ENCODE results near the gene PHACTR4.
"Not testable (repeated sequence)": the region's sequence is repeated elsewhere in the genome, so short reads cannot be mapped to it uniquely, and the experiment has no call there.

Gene PHACTR4

DNA sequence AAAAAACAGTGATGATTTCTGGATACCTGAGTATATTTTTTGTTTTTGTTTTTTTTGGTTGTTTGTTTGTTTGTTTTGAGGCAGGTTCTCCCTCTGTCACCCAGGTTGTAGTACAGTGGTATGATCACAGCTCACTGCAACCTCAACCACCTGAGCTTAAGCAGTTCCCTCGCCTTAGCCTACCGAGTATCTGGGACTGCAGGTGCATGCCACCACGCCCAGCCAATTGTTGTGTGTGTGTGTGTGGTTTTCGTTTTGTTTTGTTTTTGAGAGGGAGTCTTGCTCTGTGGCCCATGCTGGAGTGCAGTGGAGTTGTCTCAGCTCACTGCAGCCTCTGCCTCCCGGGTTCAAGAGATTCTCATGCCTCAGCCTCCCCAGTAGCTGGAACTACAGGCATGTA lies 81.0 kb downstream of the PHACTR4 start:
- in situ Hi-C loops (cut with HindIII; ENCODE audit: low pct_unique_long_range_greater_than_20kb, low sequenced_read_pairs): no loop called here
- TF ChIP-seq JUND (IDR thresholded peaks at IDR 0.05; ENCODE audit: low read depth): no peak
- DNase-seq (ENCODE audit: low read depth in 1 of 2, low spot score in 1 of 2): no peak

DNA sequence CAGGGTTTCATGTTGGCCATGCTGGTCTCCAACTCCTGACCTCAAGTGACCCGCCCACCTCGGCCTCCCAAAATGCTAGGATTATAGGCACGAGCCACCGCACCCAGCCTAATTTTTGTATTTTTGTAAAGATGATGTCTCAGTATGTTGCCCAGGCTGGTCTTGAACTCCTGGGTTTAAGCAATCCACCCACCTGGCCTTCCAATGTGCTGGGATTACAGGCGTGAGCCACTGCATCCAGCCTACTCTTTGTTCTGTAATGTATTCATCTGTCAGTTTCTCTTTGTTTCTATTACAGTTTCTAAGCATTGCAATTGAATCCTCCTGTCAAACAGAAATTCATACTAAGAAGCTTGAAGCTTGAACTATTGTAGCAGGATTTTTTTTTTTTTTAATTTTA lies 81.5 kb downstream of the PHACTR4 start:
- in situ Hi-C loops (cut with HindIII; ENCODE audit: low pct_unique_long_range_greater_than_20kb, low sequenced_read_pairs): no loop called here
- TF ChIP-seq JUND (IDR thresholded peaks at IDR 0.05; ENCODE audit: low read depth): no peak

DNA sequence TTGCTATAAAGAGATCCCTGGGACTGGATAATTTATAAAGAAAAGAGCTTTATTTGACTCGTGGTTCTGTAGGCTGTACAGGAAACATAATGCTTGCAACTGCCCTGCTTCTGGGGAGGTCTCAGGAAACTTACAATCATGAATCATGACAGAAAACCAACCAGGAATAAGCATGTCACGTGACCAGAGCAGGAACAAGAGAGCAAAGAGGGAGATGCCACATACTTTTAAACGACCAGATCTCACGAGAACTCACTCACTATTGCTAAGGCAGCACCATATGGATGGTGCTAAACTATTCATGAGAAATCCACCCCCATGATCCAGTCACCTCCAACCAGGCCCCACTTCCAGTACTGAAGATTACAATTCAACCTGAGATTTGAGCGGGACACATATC lies 86.5 kb downstream of the PHACTR4 start:
- in situ Hi-C loops (cut with HindIII; ENCODE audit: low pct_unique_long_range_greater_than_20kb, low sequenced_read_pairs): no loop called here
- no peak for TF ChIP-seq JUND (IDR thresholded peaks at IDR 0.05; ENCODE audit: low read depth)
- no peak for DNase-seq (ENCODE audit: low read depth in 1 of 2, low spot score in 1 of 2)

More for the DNA sequence above, 81.5 kb downstream of the PHACTR4 start:
- DNase-seq (ENCODE audit: low read depth in 1 of 2, low spot score in 1 of 2): no peak

DNA sequence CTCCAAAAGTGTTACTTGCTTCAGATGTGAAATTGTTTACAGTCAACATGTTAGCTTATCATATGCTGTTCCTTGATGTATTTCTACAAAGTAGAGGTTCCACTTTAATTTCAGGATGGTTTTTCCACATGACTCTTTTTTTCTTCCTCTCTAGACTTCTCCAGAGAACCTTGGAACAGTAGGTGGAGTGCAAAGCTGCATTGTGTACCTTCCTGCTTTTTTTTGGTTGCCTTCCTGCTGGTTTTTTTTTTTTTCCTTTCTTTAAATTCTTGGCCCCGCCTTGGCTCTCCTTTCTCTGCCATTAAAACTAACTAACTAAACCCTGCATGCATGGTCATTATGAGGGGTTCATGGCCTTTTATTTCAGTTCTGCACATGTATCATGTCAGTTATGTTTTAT lies 88.1 kb downstream of the PHACTR4 start:
- in situ Hi-C loops (cut with HindIII; ENCODE audit: low pct_unique_long_range_greater_than_20kb, low sequenced_read_pairs): no loop called here

DNA sequence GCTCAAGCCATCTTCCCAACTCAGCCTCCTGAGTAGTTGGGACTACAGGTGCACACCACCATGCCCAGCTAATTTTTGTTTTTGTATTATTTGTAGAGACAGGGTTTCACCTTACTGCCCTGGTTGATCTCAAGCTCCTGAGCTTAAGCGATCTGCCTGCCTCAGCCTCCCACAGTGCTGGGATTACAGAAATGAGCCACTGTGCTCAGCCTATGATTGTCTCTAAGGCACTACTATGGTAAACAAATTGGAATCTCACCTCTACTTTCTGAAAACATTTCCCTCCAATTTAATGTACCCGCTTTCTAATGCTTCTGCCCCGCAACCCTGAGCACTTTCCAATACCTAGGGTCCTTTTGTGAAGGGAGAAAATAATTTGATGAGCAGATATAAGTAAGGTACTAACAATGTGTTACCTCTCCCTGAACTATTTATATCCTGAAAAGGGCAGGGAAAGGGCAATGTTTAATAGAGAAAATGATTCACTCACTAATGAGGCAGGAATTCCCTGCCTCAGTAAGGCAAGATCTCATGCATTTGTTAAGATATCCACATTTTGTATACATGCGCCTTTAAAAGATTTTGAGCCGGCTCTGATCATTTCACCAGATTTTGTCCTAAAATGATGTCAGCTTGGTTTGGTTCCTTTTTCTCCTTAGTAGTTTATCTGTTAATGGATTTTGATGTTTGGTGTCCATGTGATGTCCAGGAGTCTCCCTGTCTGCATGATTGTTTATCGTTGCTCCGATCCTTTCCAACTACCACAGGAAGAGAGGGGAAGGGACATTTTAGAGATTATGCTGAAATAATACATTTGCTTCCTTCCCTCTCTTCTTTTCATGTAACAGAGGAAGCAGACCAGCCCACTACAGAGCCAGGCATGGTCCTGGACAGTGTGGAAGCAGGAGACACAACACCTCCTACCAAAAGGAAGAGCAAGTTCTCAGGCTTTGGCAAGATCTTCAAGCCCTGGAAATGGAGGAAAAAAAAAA lies 89.0 kb downstream of the PHACTR4 start:
- in situ Hi-C loops (cut with HindIII; ENCODE audit: low pct_unique_long_range_greater_than_20kb, low sequenced_read_pairs): no loop called here
- no peak for DNase-seq (ENCODE audit: low read depth in 1 of 2, low spot score in 1 of 2)
- TF ChIP-seq JUND (IDR thresholded peaks at IDR 0.05; ENCODE audit: low read depth): no peak

More for the DNA sequence above, 88.1 kb downstream of the PHACTR4 start:
- no peak for DNase-seq (ENCODE audit: low read depth in 1 of 2, low spot score in 1 of 2)
- no peak for TF ChIP-seq JUND (IDR thresholded peaks at IDR 0.05; ENCODE audit: low read depth)

DNA sequence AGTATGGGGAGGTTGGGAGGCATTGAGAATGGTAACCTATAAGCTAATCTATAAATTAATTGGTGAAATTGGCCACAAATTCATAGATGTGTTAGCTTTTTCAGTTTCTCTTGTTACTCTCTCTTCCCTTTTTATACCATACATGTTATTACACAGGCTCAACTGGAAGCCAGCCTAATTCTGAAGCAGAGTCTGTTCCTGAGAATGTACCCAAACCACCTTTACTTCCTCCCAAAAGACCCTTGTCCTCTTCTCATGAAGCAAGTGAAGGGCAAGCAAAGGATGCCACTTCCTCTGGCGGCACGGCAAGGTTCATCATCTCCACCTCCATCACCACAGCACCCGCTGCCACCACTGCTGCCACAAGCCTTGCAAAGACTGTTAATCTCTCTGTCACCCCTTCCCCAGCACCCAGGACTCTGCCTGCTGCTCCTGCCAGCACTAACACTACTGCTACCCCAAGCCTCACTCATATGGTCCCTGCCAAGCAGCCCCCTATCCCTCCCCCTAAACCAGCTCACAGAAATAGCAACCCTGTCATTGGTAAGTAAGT lies 96.8 kb downstream of the PHACTR4 start:
- in situ Hi-C loops (cut with HindIII; ENCODE audit: low pct_unique_long_range_greater_than_20kb, low sequenced_read_pairs): no loop called here
- TF ChIP-seq JUND (IDR thresholded peaks at IDR 0.05; ENCODE audit: low read depth): no peak
- DNase-seq (ENCODE audit: low read depth in 1 of 2, low spot score in 1 of 2): no peak

DNA sequence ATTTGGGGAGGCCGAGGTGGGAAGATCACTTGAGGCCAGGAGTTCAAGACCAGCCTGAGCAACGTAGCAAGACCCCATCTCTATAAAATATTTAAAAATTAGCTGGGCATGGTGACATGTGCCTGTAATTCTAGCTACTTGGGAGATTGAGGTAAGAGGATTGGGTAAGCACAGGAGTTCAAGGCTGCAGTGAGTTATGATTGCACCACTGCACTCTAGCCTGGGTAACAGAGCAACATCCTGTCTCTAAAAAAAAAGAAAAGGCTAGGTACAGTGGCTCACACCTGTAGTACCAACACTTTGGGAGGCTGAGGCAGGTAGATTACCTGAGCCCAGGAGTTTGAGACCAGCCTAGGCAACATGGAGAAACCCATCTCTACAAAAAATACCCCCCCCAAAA lies 100.6 kb downstream of the PHACTR4 start:
- DNase-seq (ENCODE audit: low read depth in 1 of 2, low spot score in 1 of 2): no peak
- in situ Hi-C loops (cut with HindIII; ENCODE audit: low pct_unique_long_range_greater_than_20kb, low sequenced_read_pairs): no loop called here
- no peak for TF ChIP-seq JUND (IDR thresholded peaks at IDR 0.05; ENCODE audit: low read depth)

DNA sequence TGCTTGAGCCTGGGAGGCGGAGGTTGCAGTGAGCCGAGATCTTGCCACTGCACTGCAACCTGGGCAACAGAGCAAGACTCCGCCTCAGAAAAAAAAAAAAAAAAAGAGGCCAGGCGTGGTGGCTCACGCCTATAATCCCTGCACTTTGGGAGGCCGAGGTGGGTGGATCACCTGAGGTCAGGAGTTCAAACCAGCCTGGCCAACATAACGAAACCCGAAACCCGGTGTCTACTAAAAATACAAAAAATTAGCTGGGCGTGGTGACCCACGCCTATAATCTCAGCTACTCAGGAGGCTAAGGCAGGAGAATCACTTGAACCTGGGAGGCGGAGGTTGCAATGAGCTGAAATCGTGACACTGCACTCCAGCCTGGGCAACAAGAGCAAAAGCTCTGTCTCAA lies 110.0 kb downstream of the PHACTR4 start:
- not testable (repeated sequence) for DNase-seq (ENCODE audit: low read depth in 1 of 2, low spot score in 1 of 2)

DNA sequence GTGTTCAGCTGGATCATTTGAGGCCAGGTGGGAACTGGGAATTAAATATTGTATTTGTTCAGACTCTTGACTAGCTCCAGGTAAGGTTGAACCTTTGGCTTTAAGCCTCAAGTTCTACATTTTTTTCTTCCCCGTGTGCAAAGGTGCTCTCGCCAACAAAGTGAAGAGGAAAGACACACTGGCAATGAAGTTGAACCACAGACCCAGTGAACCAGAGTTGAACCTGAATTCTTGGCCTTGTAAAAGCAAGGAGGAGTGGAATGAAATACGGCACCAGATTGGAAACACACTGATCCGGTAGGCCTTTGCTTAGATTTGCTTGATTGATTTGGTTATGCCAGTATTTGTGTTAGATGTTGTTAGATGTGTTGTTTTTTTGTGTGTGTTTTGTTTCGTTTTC lies 110.8 kb downstream of the PHACTR4 start:
- in situ Hi-C loops (cut with HindIII; ENCODE audit: low pct_unique_long_range_greater_than_20kb, low sequenced_read_pairs): no loop called here
- TF ChIP-seq JUND (IDR thresholded peaks at IDR 0.05; ENCODE audit: low read depth): no peak
- no peak for DNase-seq (ENCODE audit: low read depth in 1 of 2, low spot score in 1 of 2)

More for the DNA sequence above, 110.0 kb downstream of the PHACTR4 start:
- in situ Hi-C loops (cut with HindIII; ENCODE audit: low pct_unique_long_range_greater_than_20kb, low sequenced_read_pairs): not testable (repeated sequence)

DNA sequence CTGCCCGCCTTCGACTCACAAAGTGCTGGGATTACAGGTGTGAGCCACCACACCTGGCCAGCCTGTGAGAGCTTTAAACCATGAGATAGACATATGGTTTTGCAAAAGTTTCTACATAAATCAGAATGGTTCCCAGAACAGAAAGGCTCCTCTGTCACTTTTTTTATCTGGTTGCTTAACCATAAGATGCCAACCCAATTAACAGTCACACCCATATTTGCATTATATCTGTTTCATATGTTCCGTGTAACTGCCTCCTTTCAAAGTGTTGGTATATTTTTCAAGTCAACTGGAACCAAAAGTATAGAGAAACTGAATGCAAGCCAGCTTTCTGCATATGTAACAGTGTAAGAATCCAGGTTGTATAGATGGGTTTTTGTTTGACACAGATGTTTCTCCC lies 112.6 kb downstream of the PHACTR4 start:
- no peak for TF ChIP-seq JUND (IDR thresholded peaks at IDR 0.05; ENCODE audit: low read depth)
- no peak for DNase-seq (ENCODE audit: low read depth in 1 of 2, low spot score in 1 of 2)
- in situ Hi-C loops (cut with HindIII; ENCODE audit: low pct_unique_long_range_greater_than_20kb, low sequenced_read_pairs): no loop called here

DNA sequence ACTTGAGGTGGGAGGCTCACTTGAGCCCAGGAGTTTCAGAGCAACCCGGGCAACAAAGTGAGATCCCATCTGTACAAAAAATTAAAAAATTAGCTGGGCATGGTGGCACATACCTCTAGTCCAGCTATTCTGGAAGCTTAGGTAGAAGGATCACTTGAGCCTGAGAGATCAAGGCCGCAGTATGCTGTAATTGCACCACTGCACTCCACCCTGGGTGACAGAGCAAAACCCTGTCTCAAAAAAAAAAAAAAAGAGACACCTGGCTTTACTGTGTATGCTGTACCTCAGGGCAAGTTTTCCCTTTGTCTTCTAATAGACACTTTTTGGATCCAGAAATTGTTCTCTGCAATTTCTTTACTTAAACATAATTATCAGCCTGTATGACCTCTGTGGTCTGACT lies 113.2 kb downstream of the PHACTR4 start:
- no peak for DNase-seq (ENCODE audit: low read depth in 1 of 2, low spot score in 1 of 2)
- no peak for TF ChIP-seq JUND (IDR thresholded peaks at IDR 0.05; ENCODE audit: low read depth)
- in situ Hi-C loops (cut with HindIII; ENCODE audit: low pct_unique_long_range_greater_than_20kb, low sequenced_read_pairs): no loop called here

DNA sequence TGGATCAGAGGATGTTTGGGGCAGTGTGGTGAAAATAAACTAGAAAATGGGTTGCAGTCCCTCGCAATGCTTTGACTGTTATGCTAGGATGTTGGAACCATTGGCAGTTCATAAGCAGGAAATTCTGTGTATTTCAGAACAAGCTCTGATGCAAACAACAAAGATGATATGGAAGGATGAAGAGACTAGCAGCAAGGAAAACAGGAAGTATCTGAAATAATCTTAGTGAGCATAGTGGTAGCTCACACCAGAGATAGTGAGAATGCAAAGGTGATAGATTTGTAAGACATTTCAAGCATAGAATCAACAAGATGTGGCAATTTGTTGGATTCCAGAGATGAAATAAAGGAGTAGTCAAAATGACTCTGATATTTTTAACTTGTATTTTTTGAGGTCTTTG lies 125.2 kb downstream of the PHACTR4 start:
- no peak for DNase-seq (ENCODE audit: low read depth in 1 of 2, low spot score in 1 of 2)
- in situ Hi-C loops (cut with HindIII; ENCODE audit: low pct_unique_long_range_greater_than_20kb, low sequenced_read_pairs): no loop called here
- no peak for TF ChIP-seq JUND (IDR thresholded peaks at IDR 0.05; ENCODE audit: low read depth)

DNA sequence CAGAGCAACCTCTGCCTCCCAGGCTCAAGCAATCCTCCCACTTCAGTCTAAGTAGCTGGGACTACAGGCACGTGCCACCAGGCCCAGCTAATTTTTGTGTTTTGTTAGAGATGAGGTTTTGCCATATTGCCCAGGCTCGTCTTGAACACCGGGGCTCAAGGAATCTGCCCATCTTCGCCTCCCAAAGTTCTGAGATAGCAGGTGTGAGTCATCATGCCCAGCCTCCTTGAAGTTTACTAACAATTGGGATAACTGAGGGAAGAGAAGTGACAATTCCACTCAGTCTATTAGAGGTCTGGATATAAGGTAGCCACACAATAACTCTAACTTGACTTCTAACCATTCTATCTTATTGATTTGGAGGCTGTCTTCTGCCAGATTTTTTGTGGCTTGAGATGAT lies 130.0 kb downstream of the PHACTR4 start:
- in situ Hi-C loops (cut with HindIII; ENCODE audit: low pct_unique_long_range_greater_than_20kb, low sequenced_read_pairs): no loop called here
- TF ChIP-seq JUND (IDR thresholded peaks at IDR 0.05; ENCODE audit: low read depth): no peak
- no peak for DNase-seq (ENCODE audit: low read depth in 1 of 2, low spot score in 1 of 2)
